ENCODE results near the gene EHD2.

Gene EHD2

GRCh38 chr19:47713046-47714021, at the start of gene EHD2:
EHD2 (plus strand) TSS chr19:47713422; CDS start chr19:47716613, 3,191 bp downstream.
- no peak; the same call in 1 of the 2 replicates for TF ChIP-seq CTCF (IDR thresholded peaks at IDR 0.05)

- no peak for TF ChIP-seq CTCF (IDR thresholded peaks at IDR 0.05)
Observed at GRCh38 chr19:47663435-47663910, 49.7 kb upstream of the EHD2 start.

GRCh38 chr19:47663911-47664771, 49.1 kb upstream of the EHD2 start:
- TF ChIP-seq CTCF (IDR thresholded peaks at IDR 0.05): no peak

- no peak for TF ChIP-seq CTCF (IDR thresholded peaks at IDR 0.05)
Observed at GRCh38 chr19:47670736-47671135, 42.5 kb upstream of the EHD2 start.

GRCh38 chr19:47671499-47671898, 41.7 kb upstream of the EHD2 start:
- TF ChIP-seq CTCF (IDR thresholded peaks at IDR 0.05): no peak

GRCh38 chr19:47673426-47673825, 39.8 kb upstream of the EHD2 start:
- no peak for TF ChIP-seq CTCF (IDR thresholded peaks at IDR 0.05)

GRCh38 chr19:47674548-47674947, 38.7 kb upstream of the EHD2 start:
- TF ChIP-seq CTCF (IDR thresholded peaks at IDR 0.05): no peak

Measured in LNCAP (cell line).